Stomach (tissue), 9 donors: Measurements from ENCODE around the gene GNLY. TPM values are rescaled to one million over a fixed set of nuclear protein-coding genes. Genes with fewer than 3 reads are reported as not detected.
"Not testable (repeated sequence)": the region's sequence is repeated elsewhere in the genome, so short reads cannot be mapped to it uniquely, and the experiment has no call there.

Experiments used
- DNase-seq, 2 donors: peaks; one replicate each; pipeline versions ENCODE4 v3.0.0 to v3.0.0-alpha.2; 2013 to 2019
- H3K27ac ChIP-seq, 5 donors: fragments of 200-600 bp in 4 of 5; sonication (generic) in 4 of 5; one replicate each; pipeline ENCODE4 v1.5.1; 2013 to 2019; ENCODE audit warnings: mild to moderate bottlenecking in 1 of 5, moderate library complexity in 1 of 5
- H3K27me3 ChIP-seq, 3 donors: fragments of 200-600 bp; sonication (generic); one replicate each; pipeline ENCODE4 v1.5.1; 2017 to 2019; ENCODE audit warnings: mixed run types in 1 of 3
- H3K36me3 ChIP-seq, 4 donors: fragments of 200-600 bp; sonication (generic); 1 replicate in 3 of 4; 2 replicates in 1 of 4; pipeline ENCODE4 v1.5.1; 2016 to 2019
- H3K4me1 ChIP-seq, 4 donors: fragments of 200-600 bp; sonication (generic); one replicate each; pipeline ENCODE4 v1.5.1; 2016 to 2019
- H3K4me3 ChIP-seq, 4 donors: fragments of 200-600 bp; sonication (generic) in 3 of 4; one replicate each; pipeline ENCODE4 v1.5.1; 2016 to 2019; ENCODE audit warnings: mild to moderate bottlenecking in 1 of 4
- H3K9me3 ChIP-seq, 4 donors: fragments of 200-600 bp; sonication (generic); one replicate each; pipeline ENCODE4 v1.5.1; 2016 to 2019
- CTCF ChIP-seq, 7 experiments: fragments of 450-650 bp in 4 of 7; fragments of 200-600 bp in 3 of 7; sonication (generic) in 3 of 7; IDR thresholded peaks; one replicate each; pipeline ENCODE4 v1.5.1; 2016 to 2019; ENCODE audit warnings: antibody characterized with exemption in 7 of 7, control low read depth in 2 of 7, mild to moderate bottlenecking in 1 of 7
- EP300 ChIP-seq: sonication (generic); formaldehyde crosslinking; IDR thresholded peaks from one replicate; pipeline ENCODE4 v1.6.1; 2017; ENCODE audit warnings: antibody characterized with exemption
- POLR2A ChIP-seq, 4 donors: fragments of 450-650 bp; IDR thresholded peaks; one replicate each; pipeline ENCODE4 v1.6.1; 2016; ENCODE audit warnings: antibody characterized with exemption in 4 of 4, control low read depth in 2 of 4, mild to moderate bottlenecking in 1 of 4, moderate library complexity in 1 of 4
- POLR2AphosphoS5 ChIP-seq, 3 donors: sonication (generic); formaldehyde crosslinking; IDR thresholded peaks; one replicate each; pipeline ENCODE4 v1.6.1; 2016; ENCODE audit warnings: antibody characterized with exemption in 3 of 3
- WGBS, 5 donors: extraction: QIAGEN DNeasy Blood & Tissue Kit in 3 of 5; methylation state at CpG; one replicate each; pipeline versions ENCODE4 v1.1.5 to v1.1.7; 2013 to 2018; 5-methylcytosine and 5-hydroxymethylcytosine counted together
- intact Hi-C: fragments of 100-400 bp; cut with DNase I; formaldehyde crosslinking; loops from one replicate; pipeline ENCODE4 v1.15.1; 2023; ENCODE audit warnings: low total_unique reads
- polyA plus RNA-seq, 3 donors: library from polyadenylated mRNA; stranded (reverse); fragments of 200-250 nt; gene quantifications; one replicate each; pipeline ENCODE4 v1.2.3, GENCODE V29; 2013
- total RNA-seq, 5 donors: library from RNA; depleted of rRNA; stranded (reverse); fragments of >200 nt; gene quantifications; one replicate each; pipeline versions ENCODE4 v1.1.0 to v1.2.3, GENCODE V29; 2014 to 2016
- donor health status: healthy with polysubstance abuse.
- donor health status: Bipolar disorder and iron deficiency.
- donor health status: healthy.

Gene GNLY
- total and polyA plus RNA-seq, 8 donors = 0.72 to 5.8 (median 1.7) TPM; not detected in 3

GRCh38 chr2:85656468-85656867 lies 37.7 kb upstream of the GNLY start:
- no peak for TF ChIP-seq POLR2A (IDR thresholded peaks at IDR 0.05)
- TF ChIP-seq POLR2AphosphoS5 (IDR thresholded peaks at IDR 0.05) = no peak
- TF ChIP-seq CTCF (IDR thresholded peaks at IDR 0.05) = no peak
- TF ChIP-seq EP300 = no peak
- Histone ChIP-seq H3K27ac (no peak overlapping the region), H3K9me3 (no peaks in the 10 kb centered on the region), H3K4me3 (no peak overlapping the region), H3K27me3 (no peaks in the 10 kb centered on the region), H3K36me3 (peaks cover 2 to 70% (median 64%) of the 10 kb centered on the region in 4 donors), H3K4me1 (peaks cover 0 to 4% (median 0%) of the 10 kb centered on the region in 4 donors)
- DNase-seq = no peak
- intact Hi-C loops = no loop called here
- 88 to 96% (median 89%) methylated on average over 3 of the region's 3 CpGs for WGBS, 5 donors

DNA sequence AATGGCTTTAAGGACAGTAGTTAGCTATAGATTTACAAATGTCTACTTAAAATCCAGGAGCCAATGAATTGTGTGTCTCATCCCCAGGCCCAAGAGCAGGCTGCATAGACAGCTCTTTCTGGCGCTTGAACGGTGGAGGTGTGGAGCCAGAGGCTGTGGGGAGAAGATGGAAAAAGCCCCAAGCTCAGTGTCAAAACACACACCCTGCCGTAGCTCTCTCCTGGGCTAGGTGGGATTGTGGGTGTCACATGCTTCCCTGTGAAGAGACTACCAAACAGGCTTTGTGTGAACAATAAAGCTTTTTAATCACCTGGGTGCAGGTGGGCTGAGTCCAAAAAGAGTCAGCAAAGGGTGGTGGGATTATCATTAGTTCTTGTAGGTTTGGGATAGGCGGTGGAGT lies 36.8 kb upstream of the GNLY start:
- DNase-seq, intact Hi-C loops, H3K27ac ChIP-seq, H3K27me3 ChIP-seq, H3K9me3 ChIP-seq, H3K4me3 ChIP-seq: not testable (repeated sequence)
- Histone ChIP-seq H3K4me1 (peaks cover 0 to 12% (median 0%) of the 10 kb centered on the region in 4 donors), H3K36me3 (peaks cover 2 to 61% (median 54%) of the 10 kb centered on the region in 4 donors)
- 92 to 95% (median 92%) methylated on average over 4 of the region's 4 CpGs for WGBS, 5 donors

GRCh38 chr2:85659324-85659981 lies 34.7 kb upstream of the GNLY start:
- 80 to 95% (median 89%) methylated on average over 9 to 13 of the region's 13 CpGs for WGBS, 5 donors
- intact Hi-C loops = no loop called here
- DNase-seq = no peak
- H3K27me3 ChIP-seq = no peaks in the 10 kb centered on the region
- peaks cover 0 to 17% (median 4%) of the 10 kb centered on the region in 4 donors for H3K4me1 ChIP-seq
- no peak for TF ChIP-seq POLR2A (IDR thresholded peaks at IDR 0.05)
- TF ChIP-seq CTCF (IDR thresholded peaks at IDR 0.05) = no peak
- TF ChIP-seq POLR2AphosphoS5 (IDR thresholded peaks at IDR 0.05) = no peak
- TF ChIP-seq EP300 = no peak
- H3K27ac ChIP-seq = peak overlapping the region in 1 of 5 donors; percentile 1
- H3K4me3 ChIP-seq = no peak overlapping the region
- H3K36me3 ChIP-seq = peaks cover 2 to 41% (median 36%) of the 10 kb centered on the region in 4 donors
- H3K9me3 ChIP-seq = no peaks in the 10 kb centered on the region

- Histone ChIP-seq H3K36me3 (peaks cover 2 to 41% (median 31%) of the 10 kb centered on the region in 4 donors), H3K27ac (peak overlapping the region in 1 of 5 donors; percentile 56), H3K4me1 (peaks cover 0 to 17% (median 4%) of the 10 kb centered on the region in 4 donors)
- WGBS, 5 donors = 91 to 98% (median 94%) methylated on average over 11 of the region's 11 CpGs
- H3K9me3 ChIP-seq, DNase-seq, H3K4me3 ChIP-seq, H3K27me3 ChIP-seq, intact Hi-C loops: not testable (repeated sequence)
These were observed 33.9 kb upstream of the GNLY start for GRCh38 chr2:85660301-85660700.

DNA sequence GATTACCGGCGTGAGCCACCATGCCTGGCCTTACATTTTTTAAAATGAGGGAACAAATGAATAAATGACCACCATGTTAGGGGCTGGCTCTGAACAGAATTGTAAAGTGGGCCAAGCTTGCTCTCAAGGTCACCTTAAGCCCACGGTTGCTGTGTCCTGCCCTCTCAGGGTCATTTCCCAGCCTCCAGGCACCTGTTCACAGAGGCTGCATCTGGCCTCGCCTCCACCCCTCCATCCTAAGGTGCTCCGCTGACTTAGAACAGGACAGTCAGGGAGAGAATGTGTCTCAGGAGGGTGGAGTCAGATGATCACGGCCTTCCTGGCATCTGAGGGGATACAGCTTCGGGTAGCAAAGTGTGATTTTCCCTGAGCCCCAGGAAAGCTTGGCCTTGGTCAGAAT lies 33.4 kb upstream of the GNLY start:
- no peaks in the 10 kb centered on the region for H3K27me3 ChIP-seq
- intact Hi-C loops = no loop called here
- no peak for DNase-seq
- H3K27ac ChIP-seq = peak overlapping the region in 2 of 5 donors; percentile 35 to 56
- peaks cover 0 to 17% (median 4%) of the 10 kb centered on the region in 4 donors for H3K4me1 ChIP-seq
- TF ChIP-seq POLR2AphosphoS5 (IDR thresholded peaks at IDR 0.05) (no peak), CTCF (IDR thresholded peaks at IDR 0.05) (no peak), EP300 (no peak), POLR2A (IDR thresholded peaks at IDR 0.05) (no peak)
- 77 to 87% (median 85%) methylated on average over 4 to 7 of the region's 7 CpGs for WGBS, 5 donors
- H3K4me3 ChIP-seq = no peak overlapping the region
- peaks cover 2 to 40% (median 30%) of the 10 kb centered on the region in 4 donors for H3K36me3 ChIP-seq
- no peaks in the 10 kb centered on the region for H3K9me3 ChIP-seq
